ENCODE measurements around the gene LCN1.
"Not testable (repeated sequence)": the region's sequence is repeated elsewhere in the genome, so short reads cannot be mapped to it uniquely, and the experiment has no call there.

The LCN1 gene

DNA sequence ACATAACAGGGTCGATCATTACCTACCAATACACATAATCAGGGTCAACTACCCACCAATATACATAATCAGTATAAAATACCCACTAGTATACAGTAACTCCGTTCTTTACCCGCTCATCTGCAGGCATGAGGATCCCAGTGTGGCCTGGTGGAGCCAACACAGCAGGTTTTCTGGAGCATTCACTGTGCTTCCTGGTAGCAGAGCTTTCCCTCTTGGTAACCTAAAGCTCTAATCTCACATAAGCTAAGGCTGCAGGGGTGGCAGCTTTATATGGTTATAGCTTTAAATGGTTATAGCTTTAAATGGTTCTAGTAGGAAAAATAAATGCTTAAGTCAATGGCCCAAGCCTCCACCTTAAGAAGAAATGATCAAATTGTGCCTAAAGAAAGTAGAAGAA, 11.9 kb downstream of the LCN1 start:
- Histone ChIP-seq H3K27me3 (ENCODE audit: insufficient read depth, poor library complexity, severe bottlenecking) (peaks cover 3% of the 10 kb centered on the region), H3K4me3 (replicated peaks; ENCODE audit: insufficient read depth, low read length) (no peak overlapping the region), H3K27ac (replicated peaks) (no peak overlapping the region)
- DNase-seq (ENCODE audit: low read depth in 1 of 2, low spot score in 1 of 2) = no peak
- TF ChIP-seq, protein P1, sequence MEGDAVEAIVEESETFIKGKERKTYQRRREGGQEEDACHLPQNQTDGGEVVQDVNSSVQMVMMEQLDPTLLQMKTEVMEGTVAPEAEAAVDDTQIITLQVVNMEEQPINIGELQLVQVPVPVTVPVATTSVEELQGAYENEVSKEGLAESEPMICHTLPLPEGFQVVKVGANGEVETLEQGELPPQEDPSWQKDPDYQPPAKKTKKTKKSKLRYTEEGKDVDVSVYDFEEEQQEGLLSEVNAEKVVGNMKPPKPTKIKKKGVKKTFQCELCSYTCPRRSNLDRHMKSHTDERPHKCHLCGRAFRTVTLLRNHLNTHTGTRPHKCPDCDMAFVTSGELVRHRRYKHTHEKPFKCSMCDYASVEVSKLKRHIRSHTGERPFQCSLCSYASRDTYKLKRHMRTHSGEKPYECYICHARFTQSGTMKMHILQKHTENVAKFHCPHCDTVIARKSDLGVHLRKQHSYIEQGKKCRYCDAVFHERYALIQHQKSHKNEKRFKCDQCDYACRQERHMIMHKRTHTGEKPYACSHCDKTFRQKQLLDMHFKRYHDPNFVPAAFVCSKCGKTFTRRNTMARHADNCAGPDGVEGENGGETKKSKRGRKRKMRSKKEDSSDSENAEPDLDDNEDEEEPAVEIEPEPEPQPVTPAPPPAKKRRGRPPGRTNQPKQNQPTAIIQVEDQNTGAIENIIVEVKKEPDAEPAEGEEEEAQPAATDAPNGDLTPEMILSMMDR (IDR thresholded peaks at IDR 0.05; ENCODE audit: insufficient read depth, low read length) = no peak
- TF ChIP-seq SPI1 (IDR thresholded peaks at IDR 0.05; ENCODE audit: borderline replicate concordance, low read depth) (no peak), GABPA (IDR thresholded peaks at IDR 0.05; ENCODE audit: low read depth) (no peak), POLR2AphosphoS5 (IDR thresholded peaks at IDR 0.05; ENCODE audit: low read depth) (no peak)
- TF ChIP-seq, protein P2, sequence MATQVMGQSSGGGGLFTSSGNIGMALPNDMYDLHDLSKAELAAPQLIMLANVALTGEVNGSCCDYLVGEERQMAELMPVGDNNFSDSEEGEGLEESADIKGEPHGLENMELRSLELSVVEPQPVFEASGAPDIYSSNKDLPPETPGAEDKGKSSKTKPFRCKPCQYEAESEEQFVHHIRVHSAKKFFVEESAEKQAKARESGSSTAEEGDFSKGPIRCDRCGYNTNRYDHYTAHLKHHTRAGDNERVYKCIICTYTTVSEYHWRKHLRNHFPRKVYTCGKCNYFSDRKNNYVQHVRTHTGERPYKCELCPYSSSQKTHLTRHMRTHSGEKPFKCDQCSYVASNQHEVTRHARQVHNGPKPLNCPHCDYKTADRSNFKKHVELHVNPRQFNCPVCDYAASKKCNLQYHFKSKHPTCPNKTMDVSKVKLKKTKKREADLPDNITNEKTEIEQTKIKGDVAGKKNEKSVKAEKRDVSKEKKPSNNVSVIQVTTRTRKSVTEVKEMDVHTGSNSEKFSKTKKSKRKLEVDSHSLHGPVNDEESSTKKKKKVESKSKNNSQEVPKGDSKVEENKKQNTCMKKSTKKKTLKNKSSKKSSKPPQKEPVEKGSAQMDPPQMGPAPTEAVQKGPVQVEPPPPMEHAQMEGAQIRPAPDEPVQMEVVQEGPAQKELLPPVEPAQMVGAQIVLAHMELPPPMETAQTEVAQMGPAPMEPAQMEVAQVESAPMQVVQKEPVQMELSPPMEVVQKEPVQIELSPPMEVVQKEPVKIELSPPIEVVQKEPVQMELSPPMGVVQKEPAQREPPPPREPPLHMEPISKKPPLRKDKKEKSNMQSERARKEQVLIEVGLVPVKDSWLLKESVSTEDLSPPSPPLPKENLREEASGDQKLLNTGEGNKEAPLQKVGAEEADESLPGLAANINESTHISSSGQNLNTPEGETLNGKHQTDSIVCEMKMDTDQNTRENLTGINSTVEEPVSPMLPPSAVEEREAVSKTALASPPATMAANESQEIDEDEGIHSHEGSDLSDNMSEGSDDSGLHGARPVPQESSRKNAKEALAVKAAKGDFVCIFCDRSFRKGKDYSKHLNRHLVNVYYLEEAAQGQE (IDR thresholded peaks at IDR 0.05; ENCODE audit: insufficient replicate concordance, low read depth) = no peak

DNA sequence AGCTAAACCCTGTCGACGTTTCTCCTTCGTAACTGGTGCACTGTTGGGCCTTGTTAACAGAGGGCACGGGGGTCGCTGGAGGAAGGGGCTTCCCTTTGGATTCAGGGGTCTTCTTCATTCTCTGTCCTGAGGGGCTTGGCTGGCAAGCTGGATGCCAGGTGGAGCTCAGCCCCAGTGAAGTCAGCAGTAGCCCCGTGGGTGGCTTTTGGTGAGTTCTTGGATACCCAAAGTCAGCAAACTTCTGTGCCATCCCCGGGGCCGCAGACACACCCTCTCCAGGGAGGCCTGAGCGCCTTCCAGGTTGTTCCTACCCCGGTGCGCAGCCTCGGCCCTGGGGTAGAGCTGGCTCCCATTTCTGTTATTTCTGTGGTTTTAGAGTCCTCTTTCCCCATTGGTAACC, 12.4 kb downstream of the LCN1 start:
- peaks cover 3% of the 10 kb centered on the region for H3K27me3 ChIP-seq (ENCODE audit: insufficient read depth, poor library complexity, severe bottlenecking)
- DNase-seq (ENCODE audit: low read depth in 1 of 2, low spot score in 1 of 2) = no peak
- TF ChIP-seq SPI1 (IDR thresholded peaks at IDR 0.05; ENCODE audit: borderline replicate concordance, low read depth) (no peak), POLR2AphosphoS5 (IDR thresholded peaks at IDR 0.05; ENCODE audit: low read depth) (no peak), GABPA (IDR thresholded peaks at IDR 0.05; ENCODE audit: low read depth) (no peak)
- TF ChIP-seq, protein P2 (IDR thresholded peaks at IDR 0.05; ENCODE audit: insufficient replicate concordance, low read depth) = no peak
- H3K27ac ChIP-seq (replicated peaks) = no peak overlapping the region
- H3K4me3 ChIP-seq (replicated peaks; ENCODE audit: insufficient read depth, low read length) = no peak overlapping the region

DNA sequence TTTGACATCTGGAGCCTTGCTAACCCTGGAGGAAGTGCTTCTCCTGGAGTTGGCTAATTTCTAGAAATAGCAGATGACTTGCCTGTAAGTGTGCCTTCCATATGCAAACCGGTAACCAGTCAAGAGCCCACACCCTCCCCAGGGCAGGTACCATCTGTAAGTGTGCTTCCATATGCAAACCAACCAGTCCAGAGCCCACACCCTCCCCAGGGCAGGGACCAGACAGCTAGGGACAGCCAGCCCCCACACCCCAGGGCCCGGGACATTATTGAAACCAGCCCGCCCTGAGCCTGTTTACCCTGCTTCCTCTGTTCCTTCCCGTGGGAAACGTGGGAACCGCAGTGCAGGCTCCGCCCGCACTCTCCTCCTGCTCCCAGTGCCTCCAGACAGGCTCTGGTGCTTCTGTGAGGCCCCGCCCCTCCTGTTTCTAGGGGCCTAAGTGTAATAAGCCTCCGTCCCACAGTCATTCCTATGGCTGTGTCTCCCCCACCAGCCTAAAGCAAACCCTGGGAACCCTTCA, 13.0 kb downstream of the LCN1 start:
- DNase-seq (ENCODE audit: low read depth in 1 of 2, low spot score in 1 of 2); H3K27me3 ChIP-seq (ENCODE audit: insufficient read depth, poor library complexity, severe bottlenecking); H3K27ac ChIP-seq (replicated peaks); H3K4me3 ChIP-seq (replicated peaks; ENCODE audit: insufficient read depth, low read length): not testable (repeated sequence)

DNA sequence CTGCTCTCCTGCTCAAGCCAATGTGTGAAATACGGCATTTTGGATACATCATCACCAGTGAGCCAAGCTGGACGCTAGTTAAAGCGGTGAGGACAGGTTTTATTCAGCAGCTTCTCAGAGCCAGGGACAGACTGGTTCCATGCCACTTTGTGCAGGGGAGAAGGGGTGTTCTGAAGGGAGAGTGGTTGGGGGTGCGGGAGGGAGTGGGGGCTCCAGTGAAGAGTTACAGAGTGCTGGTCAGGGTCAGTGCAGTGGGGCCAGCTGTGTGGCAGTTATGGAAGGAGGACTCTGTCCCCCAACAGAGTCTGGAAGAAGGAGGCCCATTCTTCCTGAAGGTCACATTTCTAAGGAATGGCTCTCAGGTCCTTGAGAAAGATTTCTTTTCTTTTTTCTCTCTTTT, 13.6 kb downstream of the LCN1 start:
- not testable (repeated sequence) for H3K27ac ChIP-seq (replicated peaks); DNase-seq (ENCODE audit: low read depth in 1 of 2, low spot score in 1 of 2); H3K27me3 ChIP-seq (ENCODE audit: insufficient read depth, poor library complexity, severe bottlenecking); H3K4me3 ChIP-seq (replicated peaks; ENCODE audit: insufficient read depth, low read length)

DNA sequence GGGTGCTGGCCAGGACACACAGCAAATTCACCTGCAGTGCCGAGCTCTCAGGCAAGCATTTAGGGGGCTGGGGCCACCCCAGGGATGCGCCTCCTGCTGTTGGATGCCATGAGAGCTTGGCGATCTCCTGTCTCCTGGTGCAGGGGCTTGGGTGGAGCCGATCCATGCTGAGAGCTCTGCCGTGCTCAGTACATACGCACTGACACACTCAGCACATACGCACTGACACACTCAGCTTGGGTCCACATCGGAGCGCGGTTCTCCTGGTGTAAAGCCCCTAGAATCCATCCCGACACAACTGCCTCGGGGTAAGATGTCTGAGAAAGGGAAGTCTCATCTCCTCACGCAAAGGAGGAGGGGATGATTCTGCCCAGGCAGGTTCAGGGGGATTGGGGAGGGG, 14.4 kb downstream of the LCN1 start:
- H3K4me3 ChIP-seq (replicated peaks; ENCODE audit: insufficient read depth, low read length); H3K27ac ChIP-seq (replicated peaks); H3K27me3 ChIP-seq (ENCODE audit: insufficient read depth, poor library complexity, severe bottlenecking); DNase-seq (ENCODE audit: low read depth in 1 of 2, low spot score in 1 of 2): not testable (repeated sequence)

DNA sequence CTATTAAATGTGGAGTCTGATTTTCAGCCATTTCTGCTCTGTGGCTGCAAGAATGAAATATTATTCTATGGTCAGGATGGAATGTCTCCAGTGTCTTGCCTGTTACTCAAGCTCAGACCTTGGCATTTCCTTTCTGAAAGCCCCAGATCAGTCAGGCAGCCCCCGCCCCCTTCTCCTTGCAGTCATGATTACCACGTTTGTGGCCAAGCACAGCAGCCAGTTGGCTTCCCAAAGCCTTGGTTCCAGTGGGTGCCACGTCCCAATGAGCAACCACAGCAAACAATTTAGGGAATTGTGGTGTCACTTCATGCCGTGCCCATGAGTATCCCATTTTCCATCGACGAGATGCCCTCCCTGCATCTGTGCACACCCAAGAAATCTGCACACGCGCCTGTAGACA, 15.0 kb downstream of the LCN1 start:
- peaks cover 3% of the 10 kb centered on the region for H3K27me3 ChIP-seq (ENCODE audit: insufficient read depth, poor library complexity, severe bottlenecking)
- DNase-seq (ENCODE audit: low read depth in 1 of 2, low spot score in 1 of 2) = no peak
- TF ChIP-seq SPI1 (IDR thresholded peaks at IDR 0.05; ENCODE audit: borderline replicate concordance, low read depth) = no peak
- no peak for TF ChIP-seq POLR2AphosphoS5 (IDR thresholded peaks at IDR 0.05; ENCODE audit: low read depth)
- no peak for TF ChIP-seq GABPA (IDR thresholded peaks at IDR 0.05; ENCODE audit: low read depth)
- TF ChIP-seq, protein P1 (IDR thresholded peaks at IDR 0.05; ENCODE audit: insufficient read depth, low read length) = no peak
- TF ChIP-seq, protein P2 (IDR thresholded peaks at IDR 0.05; ENCODE audit: insufficient replicate concordance, low read depth) = no peak
- H3K27ac ChIP-seq (replicated peaks) = no peak overlapping the region
- H3K4me3 ChIP-seq (replicated peaks; ENCODE audit: insufficient read depth, low read length) = no peak overlapping the region

DNA sequence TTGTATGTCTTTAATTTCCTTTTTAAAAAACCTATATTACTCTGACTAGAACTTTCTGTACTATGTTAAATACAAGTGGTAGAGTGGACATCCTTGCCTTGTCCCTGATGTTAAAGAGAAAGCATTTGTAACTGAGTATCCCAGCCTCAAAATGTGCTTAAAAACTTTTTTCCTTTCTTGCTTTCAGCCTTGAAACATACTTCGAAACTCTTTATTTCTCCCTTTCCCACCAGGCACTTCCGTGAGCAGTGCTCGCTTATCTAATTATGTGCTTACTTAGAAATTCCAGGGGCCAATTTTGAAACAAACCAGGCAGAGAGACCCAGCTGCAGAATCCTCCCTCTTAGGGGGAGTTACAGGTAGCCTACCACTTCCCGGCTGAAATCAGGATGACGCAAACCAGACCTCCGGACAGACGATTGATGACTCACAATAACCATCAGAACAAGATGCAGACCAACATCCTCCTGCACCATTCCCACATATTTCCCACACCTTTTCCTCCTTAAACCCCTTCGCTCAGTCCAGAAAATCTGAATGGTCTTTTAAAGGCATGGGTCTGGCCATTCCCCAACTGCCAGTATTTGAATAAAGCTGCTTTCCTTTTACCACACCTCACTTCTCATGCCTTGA, 22.1 kb downstream of the LCN1 start:
- not testable (repeated sequence) for DNase-seq (ENCODE audit: low read depth in 1 of 2, low spot score in 1 of 2); H3K27me3 ChIP-seq (ENCODE audit: insufficient read depth, poor library complexity, severe bottlenecking); H3K4me3 ChIP-seq (replicated peaks; ENCODE audit: insufficient read depth, low read length); H3K27ac ChIP-seq (replicated peaks)

All from HL-60 (cell line).